Ascending aorta (tissue), 2 donors: ENCODE measurements around the gene SOX5. TPM values are rescaled to one million over a fixed set of nuclear protein-coding genes. Genes with fewer than 3 reads are reported as not detected.

Experiments
- DNase-seq, 2 donors: peaks; one replicate each; pipeline ENCODE4 v3.0.0-alpha.2; 2019; ENCODE audit warnings: low spot score in 2 of 2
- H3K27ac ChIP-seq, 2 donors: fragments of 200-600 bp; sonication (generic); one replicate each; pipeline ENCODE4 v1.5.1; 2016 to 2017; ENCODE audit warnings: mild to moderate bottlenecking in 1 of 2
- H3K27me3 ChIP-seq: fragments of 200-600 bp; sonication (generic); one replicate; pipeline ENCODE4 v1.5.1; 2017
- H3K36me3 ChIP-seq, 2 donors: fragments of 200-600 bp; sonication (generic); one replicate each; pipeline ENCODE4 v1.5.1; 2016
- H3K4me1 ChIP-seq, 2 donors: fragments of 200-600 bp; sonication (generic); one replicate each; pipeline ENCODE4 v1.5.1; 2016 to 2017; ENCODE audit warnings: mild to moderate bottlenecking in 1 of 2
- H3K4me3 ChIP-seq, 2 donors: fragments of 200-600 bp; sonication (generic); one replicate each; pipeline ENCODE4 v1.5.1; 2016 to 2017; ENCODE audit warnings: mild to moderate bottlenecking in 1 of 2
- H3K9me3 ChIP-seq, 2 donors: fragments of 200-600 bp; sonication (generic); one replicate each; pipeline ENCODE4 v1.5.1; 2016
- intact Hi-C: fragments of 100-400 bp; cut with DNase I; formaldehyde crosslinking; loops from one replicate; pipeline ENCODE4 v1.15.1; 2023
- total RNA-seq: library from RNA; depleted of rRNA; stranded (reverse); fragments of >200 nt; gene quantifications from one replicate; pipeline ENCODE4 v1.1.0, GENCODE V29; 2016
- TF ChIP-seq, protein P1 (sequence below), 3 experiments: fragments of 200-600 bp in 2 of 3; fragments of 450-650 bp in 1 of 3; sonication (generic) in 2 of 3; IDR thresholded peaks; one replicate each; pipeline ENCODE4 v1.5.1; 2016 to 2019; ENCODE audit warnings: antibody characterized with exemption in 3 of 3, mild to moderate bottlenecking in 1 of 3, moderate library complexity in 1 of 3

The SOX5 gene
- total RNA-seq, 1 donor from 2014 or later = 18.2 TPM

DNA sequence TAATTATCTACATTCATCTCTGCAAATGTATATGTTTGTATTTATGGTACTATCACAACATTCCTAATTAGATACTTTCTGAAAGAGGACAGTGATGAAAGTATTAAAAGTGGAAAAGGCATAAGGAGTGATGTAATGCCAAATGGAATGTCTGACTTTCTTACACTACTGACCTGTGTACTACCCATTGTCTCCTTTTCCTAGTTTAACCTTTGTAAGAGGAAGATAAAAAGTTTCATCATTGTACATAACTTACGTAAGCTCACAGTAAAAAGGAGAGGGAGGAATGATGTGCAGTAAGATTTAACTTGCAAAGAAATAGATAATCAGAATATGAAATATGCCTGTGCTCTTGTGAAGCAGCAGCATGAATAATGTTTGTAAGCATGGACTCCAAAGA is 55.9 kb downstream of the SOX5 start:
- intact Hi-C loops = no loop called here
- Histone ChIP-seq H3K27ac (no peak overlapping the region), H3K9me3 (no peaks in the 10 kb centered on the region), H3K4me1 (no peaks in the 10 kb centered on the region), H3K36me3 (peaks cover 0 to 5% of the 10 kb centered on the region in 2 donors), H3K4me3 (no peak overlapping the region), H3K27me3 (no peaks in the 10 kb centered on the region)
- DNase-seq = no peak
- TF ChIP-seq, protein P1, sequence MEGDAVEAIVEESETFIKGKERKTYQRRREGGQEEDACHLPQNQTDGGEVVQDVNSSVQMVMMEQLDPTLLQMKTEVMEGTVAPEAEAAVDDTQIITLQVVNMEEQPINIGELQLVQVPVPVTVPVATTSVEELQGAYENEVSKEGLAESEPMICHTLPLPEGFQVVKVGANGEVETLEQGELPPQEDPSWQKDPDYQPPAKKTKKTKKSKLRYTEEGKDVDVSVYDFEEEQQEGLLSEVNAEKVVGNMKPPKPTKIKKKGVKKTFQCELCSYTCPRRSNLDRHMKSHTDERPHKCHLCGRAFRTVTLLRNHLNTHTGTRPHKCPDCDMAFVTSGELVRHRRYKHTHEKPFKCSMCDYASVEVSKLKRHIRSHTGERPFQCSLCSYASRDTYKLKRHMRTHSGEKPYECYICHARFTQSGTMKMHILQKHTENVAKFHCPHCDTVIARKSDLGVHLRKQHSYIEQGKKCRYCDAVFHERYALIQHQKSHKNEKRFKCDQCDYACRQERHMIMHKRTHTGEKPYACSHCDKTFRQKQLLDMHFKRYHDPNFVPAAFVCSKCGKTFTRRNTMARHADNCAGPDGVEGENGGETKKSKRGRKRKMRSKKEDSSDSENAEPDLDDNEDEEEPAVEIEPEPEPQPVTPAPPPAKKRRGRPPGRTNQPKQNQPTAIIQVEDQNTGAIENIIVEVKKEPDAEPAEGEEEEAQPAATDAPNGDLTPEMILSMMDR (IDR thresholded peaks at IDR 0.05) = no peak

DNA sequence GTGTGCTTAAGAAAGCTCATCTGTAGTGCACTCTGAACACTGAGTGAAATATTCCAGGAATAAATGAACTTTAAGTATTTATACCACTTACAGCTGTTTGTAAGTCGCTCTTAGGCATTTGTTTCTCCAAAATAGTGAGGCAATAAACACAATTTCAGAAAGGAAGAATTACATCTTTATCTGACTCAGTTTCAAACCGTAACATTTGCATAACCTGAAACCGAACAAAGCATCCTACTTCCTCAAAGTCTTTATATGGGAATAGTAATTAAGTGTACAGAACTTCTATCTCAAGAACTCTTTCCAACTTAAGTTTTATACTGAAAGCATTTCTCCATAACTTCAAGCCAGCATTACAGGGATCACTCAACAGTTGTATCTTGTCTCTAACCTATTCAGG is 58.4 kb downstream of the SOX5 start:
- no peak overlapping the region for H3K27ac ChIP-seq
- no peaks in the 10 kb centered on the region for H3K9me3 ChIP-seq
- peaks cover 0 to 5% of the 10 kb centered on the region in 2 donors for H3K36me3 ChIP-seq
- peaks cover 0 to 4% of the 10 kb centered on the region in 2 donors for H3K4me1 ChIP-seq
- TF ChIP-seq, protein P1 (IDR thresholded peaks at IDR 0.05) = no peak
- DNase-seq = no peak
- H3K27me3 ChIP-seq = no peaks in the 10 kb centered on the region
- intact Hi-C loops = no loop called here
- H3K4me3 ChIP-seq = no peak overlapping the region

DNA sequence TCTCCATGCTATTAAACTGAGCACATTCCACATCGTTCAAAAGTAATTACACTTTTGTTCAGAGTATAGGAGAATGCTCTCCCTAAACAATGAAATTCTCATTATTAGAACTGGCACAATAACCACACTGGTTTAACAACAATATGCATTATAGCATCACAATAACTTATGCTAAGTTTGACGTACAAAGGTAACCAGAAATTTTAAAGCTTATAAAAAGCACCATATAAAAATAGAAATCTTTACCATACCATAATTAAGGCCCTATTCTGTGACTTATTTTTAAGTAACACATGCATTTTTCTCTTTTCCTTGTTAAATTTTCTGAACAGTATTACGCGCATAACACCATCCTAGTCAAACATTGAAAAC is 60.4 kb downstream of the SOX5 start:
- intact Hi-C loops = no loop called here
- Histone ChIP-seq H3K4me1 (peaks cover 0 to 4% of the 10 kb centered on the region in 2 donors), H3K4me3 (no peak overlapping the region), H3K36me3 (no peaks in the 10 kb centered on the region), H3K27me3 (no peaks in the 10 kb centered on the region), H3K27ac (no peak overlapping the region), H3K9me3 (no peaks in the 10 kb centered on the region)
- TF ChIP-seq, protein P1 (IDR thresholded peaks at IDR 0.05) = no peak
- no peak for DNase-seq

DNA sequence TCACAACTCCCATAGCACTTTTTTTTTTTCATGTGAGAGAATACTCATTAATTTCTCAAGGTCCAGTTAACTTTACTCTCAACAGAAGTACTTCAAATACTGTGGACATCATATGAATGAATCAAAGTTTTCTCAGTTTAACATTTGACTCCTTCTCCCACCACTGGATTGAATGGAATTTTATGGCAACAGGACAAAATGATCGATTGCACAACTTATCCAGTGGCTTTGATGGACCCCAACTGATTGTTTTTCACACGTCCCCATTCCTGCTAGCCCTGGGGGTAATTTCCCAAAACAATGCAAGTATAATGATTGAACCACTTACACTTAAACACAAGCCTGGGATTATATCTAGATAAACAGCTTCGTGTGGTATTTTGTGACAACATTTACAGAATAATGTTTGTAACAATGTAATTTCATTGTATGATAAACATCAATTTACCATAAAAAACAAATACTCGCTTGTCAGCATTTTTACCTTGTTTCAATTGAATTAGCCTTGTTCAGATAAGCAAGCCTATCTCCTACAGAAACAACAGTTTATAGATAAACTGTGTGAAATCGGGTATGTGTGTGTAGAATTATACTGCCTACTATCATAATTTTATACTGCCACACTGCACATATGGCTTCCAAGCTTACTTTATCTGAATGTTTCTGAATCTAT is 60.9 kb downstream of the SOX5 start:
- DNase-seq = no peak
- H3K27ac ChIP-seq = no peak overlapping the region
- H3K27me3 ChIP-seq = no peaks in the 10 kb centered on the region
- TF ChIP-seq, protein P1 (IDR thresholded peaks at IDR 0.05) = no peak
- H3K4me3 ChIP-seq = no peak overlapping the region
- H3K4me1 ChIP-seq = peaks cover 0 to 4% of the 10 kb centered on the region in 2 donors
- no peaks in the 10 kb centered on the region for H3K9me3 ChIP-seq
- intact Hi-C loops = no loop called here
- no peaks in the 10 kb centered on the region for H3K36me3 ChIP-seq

DNA sequence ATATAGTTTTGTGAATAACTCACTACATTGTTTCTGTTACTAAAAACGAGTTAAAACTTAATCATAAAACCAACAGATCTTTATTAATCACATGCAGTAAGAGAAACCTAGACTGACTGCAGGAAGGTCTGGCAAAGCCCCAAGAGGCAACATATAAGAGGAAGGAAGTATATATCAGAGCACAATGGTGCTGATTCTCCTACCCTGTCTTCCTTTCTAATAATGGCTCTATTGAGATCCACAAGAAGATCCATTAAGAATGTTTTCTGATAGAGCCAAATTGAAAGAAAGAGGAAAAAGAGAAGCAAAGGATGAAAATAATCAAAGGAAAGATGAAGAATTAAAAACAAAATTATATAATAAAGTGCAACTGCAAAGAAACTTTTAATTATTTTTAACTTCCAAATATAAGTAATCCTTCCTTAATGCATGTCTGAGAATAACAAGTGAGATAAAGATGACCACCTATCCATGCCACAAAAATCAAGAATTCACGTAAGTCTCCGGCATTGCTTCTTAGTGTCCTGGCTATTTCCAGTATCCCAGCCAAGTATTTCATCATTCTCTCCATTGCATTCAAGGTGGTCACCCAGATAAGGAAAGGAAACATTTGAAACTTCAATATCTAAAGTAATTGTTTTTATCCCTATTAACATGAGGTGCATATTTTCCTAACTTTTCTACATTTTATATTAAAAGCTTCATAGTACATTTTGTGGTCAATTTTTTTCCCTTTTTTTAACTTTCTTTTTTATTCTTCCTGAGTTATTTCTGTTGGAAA is 62.2 kb downstream of the SOX5 start:
- no peak for DNase-seq
- H3K27me3 ChIP-seq = no peaks in the 10 kb centered on the region
- no peak overlapping the region for H3K27ac ChIP-seq
- H3K36me3 ChIP-seq = no peaks in the 10 kb centered on the region
- H3K4me3 ChIP-seq = no peak overlapping the region
- TF ChIP-seq, protein P1 (IDR thresholded peaks at IDR 0.05) = no peak
- intact Hi-C loops = no loop called here
- H3K4me1 ChIP-seq = peaks cover 0 to 4% of the 10 kb centered on the region in 2 donors
- H3K9me3 ChIP-seq = no peaks in the 10 kb centered on the region
